B cell (primary cell): ENCODE data around the gene ZFR.

Source experiments
- EZH2 ChIP-seq: IDR thresholded peaks from 2 replicates; pipeline ENCODE4 v1.6.1; 2012; ENCODE audit warnings: borderline replicate concordance, low read depth, mild to moderate bottlenecking, moderate library complexity, low read length; ENCODE audit not compliant: insufficient read depth, poor library complexity, severe bottlenecking
- TF ChIP-seq, protein P1 (sequence below): fragments of 200-600 bp; IDR thresholded peaks from one replicate; pipeline ENCODE4 v1.8.0; 2022; ENCODE audit warnings: antibody characterized with exemption, mild to moderate bottlenecking

DNA sequence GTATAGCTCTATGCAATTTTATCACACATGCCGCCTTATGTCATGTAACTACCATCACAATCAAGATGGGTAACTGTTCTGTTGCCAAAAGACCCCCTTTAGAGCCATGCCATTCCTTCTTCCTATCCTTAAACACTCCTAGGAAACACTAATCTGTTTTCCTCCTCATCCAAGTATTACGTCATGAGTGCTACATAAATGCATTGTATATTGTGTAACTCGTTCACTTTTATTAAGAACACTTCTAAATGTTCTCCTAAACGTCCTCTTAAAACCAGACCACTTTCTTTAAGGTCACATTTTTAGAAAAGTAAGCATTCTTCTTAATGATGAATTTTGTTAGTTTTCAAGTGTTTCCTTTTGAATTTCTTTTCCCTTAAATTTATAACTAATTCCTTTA lies 82.0 kb downstream of the ZFR start:
- TF ChIP-seq, protein P1, sequence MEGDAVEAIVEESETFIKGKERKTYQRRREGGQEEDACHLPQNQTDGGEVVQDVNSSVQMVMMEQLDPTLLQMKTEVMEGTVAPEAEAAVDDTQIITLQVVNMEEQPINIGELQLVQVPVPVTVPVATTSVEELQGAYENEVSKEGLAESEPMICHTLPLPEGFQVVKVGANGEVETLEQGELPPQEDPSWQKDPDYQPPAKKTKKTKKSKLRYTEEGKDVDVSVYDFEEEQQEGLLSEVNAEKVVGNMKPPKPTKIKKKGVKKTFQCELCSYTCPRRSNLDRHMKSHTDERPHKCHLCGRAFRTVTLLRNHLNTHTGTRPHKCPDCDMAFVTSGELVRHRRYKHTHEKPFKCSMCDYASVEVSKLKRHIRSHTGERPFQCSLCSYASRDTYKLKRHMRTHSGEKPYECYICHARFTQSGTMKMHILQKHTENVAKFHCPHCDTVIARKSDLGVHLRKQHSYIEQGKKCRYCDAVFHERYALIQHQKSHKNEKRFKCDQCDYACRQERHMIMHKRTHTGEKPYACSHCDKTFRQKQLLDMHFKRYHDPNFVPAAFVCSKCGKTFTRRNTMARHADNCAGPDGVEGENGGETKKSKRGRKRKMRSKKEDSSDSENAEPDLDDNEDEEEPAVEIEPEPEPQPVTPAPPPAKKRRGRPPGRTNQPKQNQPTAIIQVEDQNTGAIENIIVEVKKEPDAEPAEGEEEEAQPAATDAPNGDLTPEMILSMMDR = no peak
- no peak for TF ChIP-seq EZH2
